H9 (cell line): ENCODE results near the gene TAF1C. TPM values are rescaled to one million over a fixed set of nuclear protein-coding genes. Genes with fewer than 3 reads are reported as not detected.

Experiments used
- DNase-seq: peaks from one replicate; pipeline ENCODE4 v3.0.0-alpha.2; 2017
- H2AFZ ChIP-seq: one replicate; pipeline ENCODE4 v1.6.1; 2013; ENCODE audit warnings: mild to moderate bottlenecking, low read length, control low read depth, moderate library complexity
- H2AK5ac ChIP-seq: 2 replicates; pipeline ENCODE4 v1.6.1; 2013; ENCODE audit warnings: low read length, control low read depth, mixed read lengths; ENCODE audit not compliant: insufficient read length
- H2BK120ac ChIP-seq: one replicate; pipeline ENCODE4 v1.6.1; 2013; ENCODE audit warnings: low read depth, mild to moderate bottlenecking, low read length, control low read depth, inconsistent platforms; ENCODE audit not compliant: poor library complexity, severe bottlenecking
- H2BK12ac ChIP-seq: 2 replicates; pipeline ENCODE4 v1.6.1; 2013; ENCODE audit warnings: low read length, control low read depth, mixed read lengths, low read depth; ENCODE audit not compliant: insufficient read length
- H2BK15ac ChIP-seq: 2 replicates; pipeline ENCODE4 v1.6.1; 2013; ENCODE audit warnings: low read depth, low read length, control low read depth
- H2BK20ac ChIP-seq: one replicate; pipeline ENCODE4 v1.6.1; 2013; ENCODE audit warnings: low read depth, mild to moderate bottlenecking, low read length, control low read depth, inconsistent platforms; ENCODE audit not compliant: poor library complexity, severe bottlenecking
- H2BK5ac ChIP-seq: 2 replicates; pipeline ENCODE4 v1.6.1; 2013; ENCODE audit warnings: low read length, control low read depth, mixed read lengths; ENCODE audit not compliant: insufficient read length
- H3K14ac ChIP-seq: 2 replicates; pipeline ENCODE4 v1.6.1; 2013; ENCODE audit warnings: low read length, control low read depth; ENCODE audit not compliant: insufficient read depth
- H3K18ac ChIP-seq: 2 replicates; pipeline ENCODE4 v1.6.1; 2013; ENCODE audit warnings: low read depth, mild to moderate bottlenecking, mixed read lengths, low read length, control low read depth; ENCODE audit not compliant: insufficient read length
- H3K23ac ChIP-seq: 2 replicates; pipeline ENCODE4 v1.6.1; 2013; ENCODE audit warnings: low read length, control low read depth, mixed read lengths, low read depth; ENCODE audit not compliant: insufficient read length
- H3K23me2 ChIP-seq: 2 replicates; pipeline ENCODE4 v1.6.1; 2013; ENCODE audit warnings: low read depth, mild to moderate bottlenecking, mixed read lengths, low read length, control low read depth; ENCODE audit not compliant: insufficient read length, poor library complexity, severe bottlenecking
- H3K27ac ChIP-seq: 2 replicates; pipeline ENCODE4 v1.5.1; 2013; ENCODE audit warnings: low read length, control low read depth, mixed read lengths, low read depth; ENCODE audit not compliant: insufficient read length
- H3K27me3 ChIP-seq: 2 replicates; pipeline ENCODE4 v1.6.1; 2013; ENCODE audit warnings: low read length, control low read depth, inconsistent platforms; ENCODE audit not compliant: insufficient read depth
- H3K4ac ChIP-seq: 2 replicates; pipeline ENCODE4 v1.6.1; 2013; ENCODE audit warnings: low read depth, mild to moderate bottlenecking, control low read depth, inconsistent platforms, low read length, moderate library complexity
- H3K4me1 ChIP-seq: 2 replicates; pipeline ENCODE4 v1.6.1; 2013; ENCODE audit warnings: low read length, control low read depth, inconsistent platforms; ENCODE audit not compliant: insufficient read depth
- H3K4me2 ChIP-seq: 2 replicates; pipeline ENCODE4 v1.6.1; 2013; ENCODE audit warnings: low read length, control low read depth, mixed read lengths; ENCODE audit not compliant: insufficient read length, insufficient read depth
- H3K56ac ChIP-seq: 2 replicates; pipeline ENCODE4 v1.6.1; 2013; ENCODE audit warnings: low read depth, mild to moderate bottlenecking, mixed read lengths, low read length, control low read depth; ENCODE audit not compliant: insufficient read length
- H3K79me1 ChIP-seq: 2 replicates; pipeline ENCODE4 v1.6.1; 2013; ENCODE audit warnings: low read depth, mild to moderate bottlenecking, moderate library complexity, low read length, control low read depth, inconsistent platforms; ENCODE audit not compliant: insufficient read depth, poor library complexity, severe bottlenecking
- H3K79me2 ChIP-seq: 2 replicates; pipeline ENCODE4 v1.6.1; 2013; ENCODE audit warnings: low read length, control low read depth, inconsistent platforms; ENCODE audit not compliant: insufficient read depth
- H3K9ac ChIP-seq: 2 replicates; pipeline ENCODE4 v1.6.1; 2013; ENCODE audit warnings: low read length, control low read depth, mixed read lengths; ENCODE audit not compliant: insufficient read length; ENCODE audit errors: extremely low read depth
- H3K9me3 ChIP-seq: one replicate; pipeline ENCODE4 v1.6.1; 2013; ENCODE audit warnings: low read depth, low read length, inconsistent platforms; ENCODE audit not compliant: control insufficient read depth
- H3T11ph ChIP-seq: one replicate; pipeline ENCODE4 v1.6.1; 2013; ENCODE audit warnings: mild to moderate bottlenecking, low read length, control low read depth, inconsistent platforms
- H4K20me1 ChIP-seq: one replicate; pipeline ENCODE4 v1.6.1; 2013; ENCODE audit not compliant: control insufficient read depth, insufficient read length, insufficient read depth
- H4K5ac ChIP-seq: 2 replicates; pipeline ENCODE4 v1.6.1; 2013; ENCODE audit warnings: low read depth, mild to moderate bottlenecking, mixed read lengths, low read length, control low read depth; ENCODE audit not compliant: insufficient read length
- H4K8ac ChIP-seq: replicated peaks from 2 replicates; pipeline ENCODE4 v1.6.1; 2013; ENCODE audit warnings: low read length, control low read depth, mixed read lengths, low read depth; ENCODE audit not compliant: insufficient read length
- H4K91ac ChIP-seq: 2 replicates; pipeline ENCODE4 v1.6.1; 2013; ENCODE audit warnings: low read depth, mild to moderate bottlenecking, moderate library complexity, mixed read lengths, low read length, control low read depth; ENCODE audit not compliant: insufficient read length
- H3K27ac Mint-ChIP-seq, 3 experiments: 2 replicates in 2 of 3; 3 replicates in 1 of 3; pipeline ENCODE4 v1.8.0; 2020 to 2021; ENCODE audit warnings: mixed read lengths in 3 of 3, mild to moderate bottlenecking in 1 of 3, moderate library complexity in 1 of 3
- H3K27me3 Mint-ChIP-seq: 2 replicates; pipeline ENCODE4 v1.8.0; 2021; ENCODE audit warnings: low read depth, mild to moderate bottlenecking, moderate library complexity, mixed read lengths
- H3K36me3 Mint-ChIP-seq, 3 experiments: 2 replicates in 2 of 3; 3 replicates in 1 of 3; pipeline ENCODE4 v1.8.0; 2020 to 2021; ENCODE audit warnings: low read depth in 3 of 3, mixed read lengths in 3 of 3; ENCODE audit not compliant: insufficient read depth in 1 of 3
- H3K4me1 Mint-ChIP-seq, 2 experiments: 2 replicates each; pipeline ENCODE4 v1.8.0; 2020; ENCODE audit warnings: mixed read lengths in 2 of 2
- H3K4me3 Mint-ChIP-seq, 2 experiments: 2 replicates in 1 of 2; 3 replicates in 1 of 2; pipeline ENCODE4 v1.8.0; 2020 to 2021; ENCODE audit warnings: mild to moderate bottlenecking in 2 of 2, mixed read lengths in 2 of 2, moderate library complexity in 1 of 2
- H3K9me3 Mint-ChIP-seq, 2 experiments: 2 replicates in 1 of 2; 3 replicates in 1 of 2; pipeline ENCODE4 v1.8.0; 2020; ENCODE audit warnings: mild to moderate bottlenecking in 2 of 2, mixed read lengths in 2 of 2, moderate library complexity in 1 of 2
- WGBS: extraction: QIAGEN DNeasy Blood & Tissue Kit; methylation state at CpG from one replicate; pipeline ENCODE4 v1.1.7; 2013; ENCODE audit warnings: missing lambda C conversion rate, low lambda C conversion rate, mixed read lengths; ENCODE audit not compliant: insufficient read length; ENCODE audit errors: extremely low coverage; 5-methylcytosine and 5-hydroxymethylcytosine counted together
- total RNA-seq: library from RNA; stranded (reverse); gene quantifications from 2 replicates; pipeline ENCODE4 v1.2.1, GENCODE V29; 2021
- TF ChIP-seq, protein P1 (sequence below): fragments of 200-600 bp; sonication (generic); conservative IDR thresholded peaks from 3 replicates; pipeline ENCODE4 v1.8.0; 2021; ENCODE audit warnings: antibody characterized with exemption, mild to moderate bottlenecking

The TAF1C gene
- total RNA-seq, 1 experiment from 2014 or later = 78.6 TPM

DNA sequence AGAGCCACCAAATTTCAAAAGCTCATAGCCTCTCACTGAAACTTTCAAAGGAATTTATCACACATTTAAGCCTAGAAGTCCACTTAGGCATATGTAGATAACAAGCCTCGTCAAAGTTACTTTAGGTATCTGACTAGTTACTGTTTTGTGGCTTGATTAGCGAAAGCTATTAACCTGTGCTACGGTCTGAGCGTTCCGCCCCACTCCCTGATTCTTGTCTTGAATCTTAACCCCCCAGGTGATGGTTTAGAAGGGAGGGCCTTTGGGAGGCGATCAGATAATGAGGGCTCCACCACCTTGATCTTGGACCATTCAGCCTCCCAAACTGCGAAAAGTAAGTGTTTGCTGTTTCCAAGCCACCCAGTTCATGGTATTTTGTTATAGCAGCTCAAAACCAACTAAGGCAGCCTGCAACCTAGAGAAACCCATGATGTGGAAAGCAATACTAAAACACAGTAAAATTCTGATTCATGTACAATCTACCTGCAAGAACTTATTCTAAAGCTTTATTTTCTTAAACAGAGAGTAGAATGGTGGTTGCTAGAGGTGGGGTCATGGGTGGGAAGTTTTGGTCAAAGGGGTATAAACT, 49.0 kb downstream of the TAF1C start:
- Histone ChIP-seq H3T11ph (no peak overlapping the region), H3K18ac (no peak overlapping the region), H3K4me2 (no peak overlapping the region), H2BK5ac (no peak overlapping the region), H3K27ac (no peak overlapping the region), H3K27me3 (no peaks in the 10 kb centered on the region), H3K4ac (no peak overlapping the region), H3K14ac (no peak overlapping the region), H3K79me2 (peaks cover 8% of the 10 kb centered on the region; the same call in 1 of the 2 replicates), H2AFZ (no peak overlapping the region), H4K91ac (no peak overlapping the region), H2BK120ac (no peak overlapping the region), H2BK15ac (no peak overlapping the region), H3K23ac (no peak overlapping the region), H4K20me1 (no peaks in the 10 kb centered on the region), H2BK20ac (no peak overlapping the region), H3K9me3 (no peaks in the 10 kb centered on the region), H3K9ac (no peak overlapping the region), H2BK12ac (no peak overlapping the region), H2AK5ac (no peak overlapping the region), H3K23me2 (no peaks in the 10 kb centered on the region), H3K79me1 (peaks cover 4% of the 10 kb centered on the region), H3K4me1 (peaks cover 7% of the 10 kb centered on the region; the same call in 1 of the 2 replicates), H4K8ac (no peak overlapping the region), H3K56ac (no peak overlapping the region), H4K5ac (no peak overlapping the region)
- peaks cover 0 to 6% of the 10 kb centered on the region in 2 experiments; a peak in 1 of 5 replicates for H3K9me3 Mint-ChIP-seq
- H3K27me3 Mint-ChIP-seq = no peaks in the 10 kb centered on the region
- no CpG with 5 or more reads among the region's 7 CpGs for WGBS
- H3K4me1 Mint-ChIP-seq = peaks cover 54 to 55% of the 10 kb centered on the region in 2 experiments
- H3K27ac Mint-ChIP-seq = no peak overlapping the region; a peak in 1 of 7 replicates
- no peak for DNase-seq
- peaks cover 6 to 14% (median 13%) of the 10 kb centered on the region in 3 experiments; a peak in 6 of 7 replicates for H3K36me3 Mint-ChIP-seq
- H3K4me3 Mint-ChIP-seq = no peak overlapping the region
- TF ChIP-seq, protein P1, sequence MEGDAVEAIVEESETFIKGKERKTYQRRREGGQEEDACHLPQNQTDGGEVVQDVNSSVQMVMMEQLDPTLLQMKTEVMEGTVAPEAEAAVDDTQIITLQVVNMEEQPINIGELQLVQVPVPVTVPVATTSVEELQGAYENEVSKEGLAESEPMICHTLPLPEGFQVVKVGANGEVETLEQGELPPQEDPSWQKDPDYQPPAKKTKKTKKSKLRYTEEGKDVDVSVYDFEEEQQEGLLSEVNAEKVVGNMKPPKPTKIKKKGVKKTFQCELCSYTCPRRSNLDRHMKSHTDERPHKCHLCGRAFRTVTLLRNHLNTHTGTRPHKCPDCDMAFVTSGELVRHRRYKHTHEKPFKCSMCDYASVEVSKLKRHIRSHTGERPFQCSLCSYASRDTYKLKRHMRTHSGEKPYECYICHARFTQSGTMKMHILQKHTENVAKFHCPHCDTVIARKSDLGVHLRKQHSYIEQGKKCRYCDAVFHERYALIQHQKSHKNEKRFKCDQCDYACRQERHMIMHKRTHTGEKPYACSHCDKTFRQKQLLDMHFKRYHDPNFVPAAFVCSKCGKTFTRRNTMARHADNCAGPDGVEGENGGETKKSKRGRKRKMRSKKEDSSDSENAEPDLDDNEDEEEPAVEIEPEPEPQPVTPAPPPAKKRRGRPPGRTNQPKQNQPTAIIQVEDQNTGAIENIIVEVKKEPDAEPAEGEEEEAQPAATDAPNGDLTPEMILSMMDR = no peak
